ENCODE data around the gene PWWP2A.

PWWP2A gene

GRCh38 chr5:160054831-160055230 lies 64.4 kb downstream of the PWWP2A start:
- H3K9ac ChIP-seq (ENCODE audit: low read length) = no peak overlapping the region
- TF ChIP-seq EZH2phosphoT487 (IDR thresholded peaks at IDR 0.05; ENCODE audit: low read depth) (no peak), CTCF (IDR thresholded peaks at IDR 0.05; ENCODE audit: low read depth, low read length) (no peak)
- H3K79me2 ChIP-seq (ENCODE audit: low read length) = no peaks in the 10 kb centered on the region
- no peak overlapping the region for H2AFZ ChIP-seq (ENCODE audit: low read depth, low read length)
- no peak overlapping the region for H3K27ac ChIP-seq (ENCODE audit: low read length)
- peaks cover 19% of the 10 kb centered on the region for H3K36me3 ChIP-seq (replicated peaks; ENCODE audit: low read depth, low read length)
- H3K4me1 ChIP-seq (ENCODE audit: low read length) = no peaks in the 10 kb centered on the region
- H3K4me2 ChIP-seq (ENCODE audit: low read length) = no peak overlapping the region
- H4K20me1 ChIP-seq (ENCODE audit: insufficient read depth, low read length) = no peaks in the 10 kb centered on the region
- H3K9me3 ChIP-seq (ENCODE audit: insufficient read depth, low read length) = no peaks in the 10 kb centered on the region
- no peak overlapping the region for H3K4me3 ChIP-seq (ENCODE audit: low read length)
- no peaks in the 10 kb centered on the region for H3K27me3 ChIP-seq (ENCODE audit: low read depth, low read length)

GRCh38 chr5:160054047-160054446 lies 65.2 kb downstream of the PWWP2A start:
- Histone ChIP-seq H3K4me2 (ENCODE audit: low read length) (no peak overlapping the region), H3K9ac (ENCODE audit: low read length) (no peak overlapping the region), H4K20me1 (ENCODE audit: insufficient read depth, low read length) (no peaks in the 10 kb centered on the region), H2AFZ (ENCODE audit: low read depth, low read length) (no peak overlapping the region), H3K36me3 (replicated peaks; ENCODE audit: low read depth, low read length) (peaks cover 18% of the 10 kb centered on the region), H3K79me2 (ENCODE audit: low read length) (no peaks in the 10 kb centered on the region), H3K27me3 (ENCODE audit: low read depth, low read length) (no peaks in the 10 kb centered on the region), H3K9me3 (ENCODE audit: insufficient read depth, low read length) (no peaks in the 10 kb centered on the region), H3K4me1 (ENCODE audit: low read length) (no peaks in the 10 kb centered on the region), H3K27ac (ENCODE audit: low read length) (no peak overlapping the region), H3K4me3 (ENCODE audit: low read length) (no peak overlapping the region)
- TF ChIP-seq CTCF (IDR thresholded peaks at IDR 0.05; ENCODE audit: low read depth, low read length) (no peak), EZH2phosphoT487 (IDR thresholded peaks at IDR 0.05; ENCODE audit: low read depth) (no peak)

GRCh38 chr5:160049099-160049498 lies 70.2 kb downstream of the PWWP2A start:
- Histone ChIP-seq H4K20me1 (ENCODE audit: insufficient read depth, low read length) (no peaks in the 10 kb centered on the region), H3K9ac (ENCODE audit: low read length) (no peak overlapping the region), H3K36me3 (replicated peaks; ENCODE audit: low read depth, low read length) (peaks cover 10% of the 10 kb centered on the region), H3K4me3 (ENCODE audit: low read length) (no peak overlapping the region), H3K4me2 (ENCODE audit: low read length) (no peak overlapping the region), H2AFZ (ENCODE audit: low read depth, low read length) (no peak overlapping the region), H3K9me3 (ENCODE audit: insufficient read depth, low read length) (no peaks in the 10 kb centered on the region), H3K27me3 (ENCODE audit: low read depth, low read length) (no peaks in the 10 kb centered on the region), H3K79me2 (ENCODE audit: low read length) (no peaks in the 10 kb centered on the region), H3K27ac (ENCODE audit: low read length) (no peak overlapping the region), H3K4me1 (ENCODE audit: low read length) (no peaks in the 10 kb centered on the region)
- no peak for TF ChIP-seq CTCF (IDR thresholded peaks at IDR 0.05; ENCODE audit: low read depth, low read length)
- no peak for TF ChIP-seq EZH2phosphoT487 (IDR thresholded peaks at IDR 0.05; ENCODE audit: low read depth)

- Histone ChIP-seq H3K79me2 (ENCODE audit: low read length) (no peaks in the 10 kb centered on the region), H3K4me3 (ENCODE audit: low read length) (no peak overlapping the region), H2AFZ (ENCODE audit: low read depth, low read length) (no peak overlapping the region), H3K27ac (ENCODE audit: low read length) (no peak overlapping the region), H3K27me3 (ENCODE audit: low read depth, low read length) (no peaks in the 10 kb centered on the region), H3K9me3 (ENCODE audit: insufficient read depth, low read length) (no peaks in the 10 kb centered on the region), H3K9ac (ENCODE audit: low read length) (no peak overlapping the region), H4K20me1 (ENCODE audit: insufficient read depth, low read length) (no peaks in the 10 kb centered on the region), H3K36me3 (replicated peaks; ENCODE audit: low read depth, low read length) (peaks cover 13% of the 10 kb centered on the region), H3K4me2 (ENCODE audit: low read length) (no peak overlapping the region), H3K4me1 (ENCODE audit: low read length) (no peaks in the 10 kb centered on the region)
- TF ChIP-seq EZH2phosphoT487 (IDR thresholded peaks at IDR 0.05; ENCODE audit: low read depth) = no peak
- TF ChIP-seq CTCF (IDR thresholded peaks at IDR 0.05; ENCODE audit: low read depth, low read length) = no peak
These were observed 71.1 kb downstream of the PWWP2A start for GRCh38 chr5:160048131-160048530.
